Measurements from ENCODE around the gene GIMAP8. TPM values are rescaled to one million over a fixed set of nuclear protein-coding genes. Genes with fewer than 3 reads are reported as not detected.
A peak's percentile ranks its signal among the peaks of the same experiment; 100 is the strongest.

The GIMAP8 gene
- total RNA-seq, 4 donors from 2014 or later = 0.38 to 12.2 (median 2.4) TPM

DNA sequence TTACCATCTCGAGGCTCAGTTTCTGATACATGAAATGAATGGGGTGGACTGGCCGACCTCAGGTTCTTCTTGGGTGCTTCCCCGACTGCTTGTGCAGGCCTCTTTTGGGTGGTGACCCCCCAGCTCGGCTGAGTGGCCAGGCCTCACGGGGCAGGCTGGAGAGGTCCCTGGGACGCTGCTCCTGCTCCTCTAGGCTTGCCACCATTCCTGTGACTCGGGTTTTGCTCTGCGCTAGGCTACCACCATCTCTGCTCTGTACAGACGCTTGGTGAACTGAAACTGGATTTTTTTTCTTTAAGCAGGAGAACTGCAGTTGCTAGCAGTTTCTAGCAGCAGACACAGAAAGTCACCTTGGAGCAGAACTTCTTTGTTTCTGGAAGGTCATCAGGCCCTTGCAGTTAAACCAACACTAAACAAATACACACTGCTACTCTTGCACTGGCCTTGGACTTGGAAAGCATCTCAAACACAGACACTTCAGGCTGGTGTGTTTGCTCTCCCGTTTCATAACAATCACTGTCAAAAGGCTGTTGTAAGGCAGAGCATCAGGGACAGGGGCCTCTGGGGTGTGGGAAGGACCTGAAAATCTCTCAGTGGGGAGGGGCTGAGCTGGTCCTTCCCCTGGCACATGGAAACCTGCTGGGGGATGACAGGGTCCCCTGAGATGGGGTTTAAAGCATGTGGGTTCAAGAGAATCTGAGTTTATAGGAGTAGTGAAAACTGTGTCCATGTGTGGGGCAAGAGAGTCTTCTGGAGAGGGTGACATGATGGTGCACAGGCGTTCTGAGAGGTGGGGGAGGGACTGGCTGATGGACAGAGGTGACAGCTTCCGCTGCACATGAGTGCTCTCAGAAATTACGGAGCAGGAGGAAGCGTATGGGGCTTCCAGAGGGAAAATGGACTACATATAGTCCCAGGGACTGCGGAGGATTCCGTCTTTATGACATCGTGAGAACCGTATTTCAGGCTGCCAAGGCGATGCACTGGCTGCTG, 35.0 kb upstream of the GIMAP8 start:
- DNase-seq = no peak
- Histone ChIP-seq H3K9me3 (no peaks in the 10 kb centered on the region), H3K36me3 (no peaks in the 10 kb centered on the region), H3K27me3 (no peaks in the 10 kb centered on the region), H3K4me1 (peaks cover 0 to 11% (median 3%) of the 10 kb centered on the region in 3 donors), H3K4me3 (no peak overlapping the region), H3K27ac (no peak overlapping the region)
- intact Hi-C loops (cut with DNase I) = no loop called here
- TF ChIP-seq, protein P1, sequence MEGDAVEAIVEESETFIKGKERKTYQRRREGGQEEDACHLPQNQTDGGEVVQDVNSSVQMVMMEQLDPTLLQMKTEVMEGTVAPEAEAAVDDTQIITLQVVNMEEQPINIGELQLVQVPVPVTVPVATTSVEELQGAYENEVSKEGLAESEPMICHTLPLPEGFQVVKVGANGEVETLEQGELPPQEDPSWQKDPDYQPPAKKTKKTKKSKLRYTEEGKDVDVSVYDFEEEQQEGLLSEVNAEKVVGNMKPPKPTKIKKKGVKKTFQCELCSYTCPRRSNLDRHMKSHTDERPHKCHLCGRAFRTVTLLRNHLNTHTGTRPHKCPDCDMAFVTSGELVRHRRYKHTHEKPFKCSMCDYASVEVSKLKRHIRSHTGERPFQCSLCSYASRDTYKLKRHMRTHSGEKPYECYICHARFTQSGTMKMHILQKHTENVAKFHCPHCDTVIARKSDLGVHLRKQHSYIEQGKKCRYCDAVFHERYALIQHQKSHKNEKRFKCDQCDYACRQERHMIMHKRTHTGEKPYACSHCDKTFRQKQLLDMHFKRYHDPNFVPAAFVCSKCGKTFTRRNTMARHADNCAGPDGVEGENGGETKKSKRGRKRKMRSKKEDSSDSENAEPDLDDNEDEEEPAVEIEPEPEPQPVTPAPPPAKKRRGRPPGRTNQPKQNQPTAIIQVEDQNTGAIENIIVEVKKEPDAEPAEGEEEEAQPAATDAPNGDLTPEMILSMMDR (IDR thresholded peaks at IDR 0.05) = no peak
- WGBS, 2 donors = 83 to 90% methylated on average over 13 to 15 of the region's 19 CpGs

DNA sequence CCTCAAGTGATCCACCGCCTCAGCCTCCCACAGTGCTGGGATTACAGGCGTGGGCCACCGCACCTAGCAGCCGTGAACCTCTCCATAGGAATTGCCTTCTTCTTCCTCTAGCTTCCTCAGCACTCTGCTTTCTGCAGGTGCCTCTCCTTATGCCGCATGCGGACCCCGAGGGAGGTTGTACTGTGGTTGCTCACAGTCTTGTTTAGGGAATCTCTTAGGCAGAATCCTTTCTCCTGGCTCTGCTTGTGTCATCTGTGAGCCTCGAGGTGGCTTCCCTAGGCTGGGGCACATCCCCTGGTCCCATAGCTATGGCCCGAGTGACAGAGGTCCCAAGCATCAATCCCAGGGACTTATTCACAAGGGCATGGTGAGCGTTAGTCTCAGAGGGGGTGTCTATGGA, 33.2 kb upstream of the GIMAP8 start:
- Histone ChIP-seq H3K36me3 (no peaks in the 10 kb centered on the region), H3K27ac (no peak overlapping the region), H3K4me1 (peaks cover 0 to 8% (median 0%) of the 10 kb centered on the region in 3 donors), H3K27me3 (no peaks in the 10 kb centered on the region), H3K9me3 (no peaks in the 10 kb centered on the region), H3K4me3 (no peak overlapping the region)
- DNase-seq = no peak
- intact Hi-C loops (cut with DNase I) = no loop called here
- no peak for TF ChIP-seq POLR2A (IDR thresholded peaks at IDR 0.05)
- TF ChIP-seq, protein P1 (IDR thresholded peaks at IDR 0.05) = no peak
- 95 to 96% methylated on average over 8 to 10 of the region's 10 CpGs for WGBS, 2 donors

DNA sequence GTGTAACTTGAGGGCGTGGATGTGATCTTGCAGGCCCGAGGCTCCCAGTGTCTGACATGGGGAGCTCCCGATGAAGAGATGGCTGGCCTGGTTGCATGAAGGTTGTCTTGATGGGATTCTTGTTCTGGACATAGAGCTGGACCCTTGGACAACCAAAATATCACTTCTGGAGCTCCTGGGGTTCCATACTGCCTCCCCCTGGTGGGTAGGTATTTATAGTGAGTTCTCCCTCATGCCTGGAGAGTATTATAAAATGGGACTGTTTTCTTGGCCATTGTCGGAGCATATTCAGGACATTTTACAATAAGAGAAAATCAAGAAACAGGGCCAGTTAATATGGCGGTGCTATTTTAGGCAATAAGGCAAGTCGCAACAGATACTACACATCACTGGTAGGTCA, 32.6 kb upstream of the GIMAP8 start:
- no peak for TF ChIP-seq POLR2A (IDR thresholded peaks at IDR 0.05)
- TF ChIP-seq, protein P1 (IDR thresholded peaks at IDR 0.05) = no peak
- DNase-seq = no peak
- Histone ChIP-seq H3K27ac (no peak overlapping the region), H3K4me3 (no peak overlapping the region), H3K36me3 (no peaks in the 10 kb centered on the region), H3K4me1 (peaks cover 0 to 8% (median 0%) of the 10 kb centered on the region in 3 donors), H3K9me3 (no peaks in the 10 kb centered on the region), H3K27me3 (no peaks in the 10 kb centered on the region)
- intact Hi-C loops (cut with DNase I) = no loop called here
- WGBS, 2 donors = 79 to 88% methylated on average over 6 of the region's 6 CpGs

DNA sequence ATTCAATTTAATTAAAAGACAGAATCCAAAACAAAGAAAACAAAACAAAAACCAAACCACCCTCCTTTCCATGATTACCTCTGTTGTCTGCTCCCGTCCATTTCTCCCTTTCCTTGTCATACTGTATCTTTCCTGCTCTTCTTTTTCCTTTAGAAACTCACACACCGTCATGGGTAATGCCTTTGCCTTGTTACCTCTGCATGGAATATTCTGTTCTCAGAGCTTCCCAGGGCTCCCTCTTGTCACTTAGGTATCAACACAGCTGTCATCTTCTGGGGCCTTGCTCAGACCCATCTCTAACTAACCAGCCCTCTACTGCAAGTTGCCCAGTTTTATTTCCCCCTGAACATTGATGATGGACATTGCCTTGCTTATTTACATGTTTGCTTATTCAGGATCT, 30.2 kb upstream of the GIMAP8 start:
- H3K27me3 ChIP-seq = no peaks in the 10 kb centered on the region
- TF ChIP-seq POLR2A (IDR thresholded peaks at IDR 0.05) = no peak
- TF ChIP-seq, protein P1 (IDR thresholded peaks at IDR 0.05) = no peak
- H3K4me1 ChIP-seq = peaks cover 0 to 8% (median 0%) of the 10 kb centered on the region in 3 donors
- H3K9me3 ChIP-seq = no peaks in the 10 kb centered on the region
- 51 to 75% methylated on average over 2 of the region's 2 CpGs for WGBS, 2 donors
- H3K36me3 ChIP-seq = no peaks in the 10 kb centered on the region
- no peak overlapping the region for H3K4me3 ChIP-seq
- no peak overlapping the region for H3K27ac ChIP-seq
- intact Hi-C loops (cut with DNase I) = loop anchor here (5.0 kb wide), 1 partner anchor 63 kb away; no protein-coding TSS in a partner anchor
- no peak for DNase-seq

DNA sequence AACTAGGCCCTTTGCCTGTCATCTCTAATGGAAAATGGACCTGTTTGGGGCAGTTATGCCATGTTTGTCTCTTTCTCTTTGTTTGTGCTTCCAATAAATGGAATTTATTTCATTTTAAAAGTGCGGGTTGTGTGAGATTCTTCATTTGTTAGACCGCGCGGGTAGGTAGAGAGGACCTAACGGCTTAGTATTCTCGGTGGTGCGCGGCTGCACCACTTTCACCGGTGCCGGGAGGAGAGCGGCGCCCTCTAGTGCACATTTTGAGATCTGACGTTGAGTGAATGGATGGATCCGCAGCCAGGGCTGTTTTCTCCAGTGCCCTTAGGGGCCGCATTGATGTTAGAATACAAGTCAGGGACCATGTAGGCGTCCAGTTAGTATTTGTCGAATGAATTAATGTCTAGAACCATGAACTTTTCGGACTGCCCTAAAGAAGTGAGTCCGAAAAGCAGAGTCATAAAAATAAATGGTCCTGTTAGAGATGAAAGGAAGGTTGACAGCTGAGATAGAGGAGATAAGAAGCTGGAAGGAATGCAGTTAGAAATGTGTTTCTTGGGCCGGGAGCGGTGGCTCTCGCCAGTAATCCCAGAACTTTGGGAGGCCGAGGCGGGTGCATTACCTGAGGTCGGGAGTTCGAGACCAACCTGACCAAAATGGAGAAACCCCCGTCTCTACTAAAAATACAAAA, 29.3 kb upstream of the GIMAP8 start:
- H3K9me3 ChIP-seq = no peaks in the 10 kb centered on the region

More for the DNA sequence above, 29.3 kb upstream of the GIMAP8 start:
- Histone ChIP-seq H3K4me1 (peaks cover 0 to 8% (median 0%) of the 10 kb centered on the region in 3 donors), H3K27ac (no peak overlapping the region), H3K36me3 (no peaks in the 10 kb centered on the region), H3K27me3 (no peaks in the 10 kb centered on the region), H3K4me3 (no peak overlapping the region)
- TF ChIP-seq POLR2A (IDR thresholded peaks at IDR 0.05) = no peak
- TF ChIP-seq, protein P1 (IDR thresholded peaks at IDR 0.05) = peak; percentile 58 to 87 (median 86)
- intact Hi-C loops (cut with DNase I) = loop anchor here (5.0 kb wide), 1 partner anchor 64 kb away; no protein-coding TSS in a partner anchor
- no peak for DNase-seq
- WGBS, 2 donors = 15 to 27% methylated on average over 18 to 27 of the region's 27 CpGs
